IPS-20b (cell line): Measurements from ENCODE around the gene COP1.
"Not testable (repeated sequence)": the region's sequence is repeated elsewhere in the genome, so short reads cannot be mapped to it uniquely, and the experiment has no call there.

Experiments
- H3K27ac ChIP-seq: one replicate; pipeline ENCODE4 v1.5.1; 2013; ENCODE audit warnings: low read length
- H3K27me3 ChIP-seq: 2 replicates; pipeline ENCODE4 v1.6.1; 2013; ENCODE audit warnings: mild to moderate bottlenecking, low read length, inconsistent platforms; ENCODE audit not compliant: insufficient read depth
- H3K36me3 ChIP-seq: 2 replicates; pipeline ENCODE4 v1.6.1; 2013; ENCODE audit warnings: low read depth, mild to moderate bottlenecking, inconsistent platforms, low read length, moderate library complexity; ENCODE audit not compliant: insufficient read depth
- H3K4me1 ChIP-seq: 2 replicates; pipeline ENCODE4 v1.6.1; 2013; ENCODE audit warnings: mild to moderate bottlenecking, control low read depth, inconsistent platforms, low read length, moderate library complexity; ENCODE audit not compliant: insufficient read depth
- H3K4me3 ChIP-seq: 2 replicates; pipeline ENCODE4 v1.5.1; 2013; ENCODE audit warnings: mild to moderate bottlenecking, low read length, inconsistent platforms
- H3K9ac ChIP-seq: 2 replicates; pipeline ENCODE4 v1.6.1; 2013; ENCODE audit warnings: low read depth, mild to moderate bottlenecking, inconsistent platforms, low read length, moderate library complexity
- H3K9me3 ChIP-seq: 2 replicates; pipeline ENCODE4 v1.6.1; 2013; ENCODE audit warnings: mild to moderate bottlenecking, low read depth, low read length, inconsistent platforms; ENCODE audit not compliant: insufficient read depth

COP1 gene

GRCh38 chr1:176206961-176207902 lies at the start of gene COP1:
TSS of gene COP1 (minus strand) at chr1:176207286. CDS start at chr1:176206978, 308 bp downstream.
- Histone ChIP-seq H3K27ac (peak within 1 kb of the TSS; percentile 85), H3K9me3 (no peaks in the 10 kb centered on the region)

DNA sequence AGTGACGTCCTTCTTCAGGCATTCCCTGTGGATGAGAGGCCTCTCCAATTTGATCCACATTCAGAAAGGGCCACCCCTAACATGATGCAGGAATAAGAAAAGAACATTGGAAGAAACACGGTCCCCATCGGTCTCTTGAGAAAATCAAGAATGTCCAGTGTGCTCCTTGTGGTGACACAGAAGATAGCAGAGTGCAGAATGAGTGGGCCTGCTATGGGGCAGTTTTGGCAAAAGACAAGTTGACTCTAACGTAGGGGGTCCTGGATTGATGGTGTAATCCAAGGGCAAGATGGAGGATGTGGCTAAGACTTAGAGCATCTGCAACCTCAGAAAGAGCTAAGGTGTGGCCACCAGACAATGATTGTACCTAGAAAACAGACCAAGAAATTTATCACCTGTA lies 45.1 kb upstream of the COP1 start:
- H3K36me3 ChIP-seq, result no peaks in the 10 kb centered on the region
- H3K9ac ChIP-seq, result no peak overlapping the region
- no peaks in the 10 kb centered on the region for H3K9me3 ChIP-seq
- no peaks in the 10 kb centered on the region; the same call in 1 of the 2 replicates for H3K4me1 ChIP-seq
- no peak overlapping the region for H3K27ac ChIP-seq
- H3K27me3 ChIP-seq, result no peaks in the 10 kb centered on the region
- no peak overlapping the region for H3K4me3 ChIP-seq

More at GRCh38 chr1:176206961-176207902, at the start of gene COP1:
- peak within 1 kb of the TSS; percentile 68 for H3K9ac ChIP-seq
- peak within 1 kb of the TSS; percentile 81 for H3K4me3 ChIP-seq
- H3K36me3 ChIP-seq, result no peaks in the 10 kb centered on the region
- no peaks in the 10 kb centered on the region for H3K27me3 ChIP-seq
- peaks cover 8% of the 10 kb centered on the region; the same call in 1 of the 2 replicates for H3K4me1 ChIP-seq

DNA sequence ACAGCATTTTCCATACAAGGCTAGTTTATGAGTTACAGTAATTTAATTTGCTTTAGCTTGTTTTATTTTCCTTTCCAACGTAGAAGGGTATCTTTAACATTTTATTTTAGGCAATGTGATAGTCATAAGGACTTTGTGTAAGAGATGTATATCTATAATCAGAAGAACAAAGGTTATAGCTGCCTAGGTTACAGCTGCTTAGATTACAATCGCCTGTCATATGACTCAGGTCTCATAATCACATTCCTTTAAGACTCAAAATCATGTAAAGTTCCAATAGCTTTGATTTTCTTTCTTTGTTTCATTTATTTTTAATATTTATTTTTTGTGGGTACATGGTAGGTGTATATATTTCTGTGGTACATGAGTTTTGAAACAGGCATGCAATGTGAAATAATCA lies 37.8 kb upstream of the COP1 start:
- H3K27ac ChIP-seq, result no peak overlapping the region
- H3K36me3 ChIP-seq, result no peaks in the 10 kb centered on the region
- H3K9me3 ChIP-seq, result no peaks in the 10 kb centered on the region
- H3K9ac ChIP-seq, result no peak overlapping the region
- peaks cover 2% of the 10 kb centered on the region; the same call in 1 of the 2 replicates for H3K4me1 ChIP-seq
- H3K27me3 ChIP-seq, result no peaks in the 10 kb centered on the region
- H3K4me3 ChIP-seq, result no peak overlapping the region

DNA sequence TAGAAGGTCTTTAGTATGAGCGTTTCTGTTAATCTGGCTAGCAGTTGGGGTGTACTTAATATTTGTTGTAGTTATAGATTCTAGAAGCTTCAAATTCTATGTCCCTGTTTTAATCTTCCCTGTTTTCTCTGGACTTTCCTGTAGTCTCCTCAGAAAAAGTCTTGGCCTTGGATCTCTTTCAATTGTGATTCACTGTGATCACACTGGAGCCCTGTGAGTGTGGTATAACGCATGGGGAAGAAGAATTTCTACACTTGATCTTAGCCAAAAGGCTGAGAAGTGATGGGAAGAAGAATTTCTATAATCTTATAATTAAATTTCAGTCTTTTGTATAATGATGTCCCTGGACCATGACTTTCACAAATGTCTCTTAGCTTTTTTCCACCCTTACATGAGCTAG lies 36.7 kb upstream of the COP1 start:
- Histone ChIP-seq H3K4me3 (no peak overlapping the region), H3K27me3 (no peaks in the 10 kb centered on the region), H3K36me3 (no peaks in the 10 kb centered on the region), H3K4me1 (peaks cover 2% of the 10 kb centered on the region; the same call in 1 of the 2 replicates), H3K9ac (no peak overlapping the region), H3K27ac (no peak overlapping the region), H3K9me3 (no peaks in the 10 kb centered on the region)

- H3K36me3 ChIP-seq, result no peaks in the 10 kb centered on the region
- no peaks in the 10 kb centered on the region for H3K9me3 ChIP-seq
- no peak overlapping the region for H3K9ac ChIP-seq
- H3K4me3 ChIP-seq, result no peak overlapping the region
- H3K27ac ChIP-seq, result no peak overlapping the region
- H3K27me3 ChIP-seq, result no peaks in the 10 kb centered on the region
- peaks cover 2% of the 10 kb centered on the region; the same call in 1 of the 2 replicates for H3K4me1 ChIP-seq
Observed at GRCh38 chr1:176241385-176242015, 34.4 kb upstream of the COP1 start.

DNA sequence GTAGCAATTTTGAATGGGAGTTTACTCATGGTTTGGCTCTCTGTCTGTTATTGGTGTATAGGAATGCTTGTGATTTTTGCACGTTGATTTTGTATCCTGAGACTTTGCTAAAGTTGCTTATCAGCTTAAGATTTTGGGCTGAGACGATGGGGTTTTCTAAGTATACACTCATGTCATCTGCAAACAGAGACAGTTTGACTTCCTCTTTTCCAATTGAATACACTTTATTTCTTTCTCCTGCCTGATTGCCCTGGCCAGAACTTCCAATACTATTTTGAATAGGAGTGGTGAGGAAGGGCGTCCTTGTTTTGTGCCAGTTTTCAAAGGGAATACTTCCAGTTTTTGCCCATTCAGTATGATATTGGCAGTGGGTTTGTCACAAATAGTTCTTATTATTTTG lies 26.6 kb upstream of the COP1 start:
- H3K4me1 ChIP-seq, H3K36me3 ChIP-seq, H3K27me3 ChIP-seq, H3K27ac ChIP-seq, H3K4me3 ChIP-seq, H3K9ac ChIP-seq, H3K9me3 ChIP-seq: not testable (repeated sequence)

DNA sequence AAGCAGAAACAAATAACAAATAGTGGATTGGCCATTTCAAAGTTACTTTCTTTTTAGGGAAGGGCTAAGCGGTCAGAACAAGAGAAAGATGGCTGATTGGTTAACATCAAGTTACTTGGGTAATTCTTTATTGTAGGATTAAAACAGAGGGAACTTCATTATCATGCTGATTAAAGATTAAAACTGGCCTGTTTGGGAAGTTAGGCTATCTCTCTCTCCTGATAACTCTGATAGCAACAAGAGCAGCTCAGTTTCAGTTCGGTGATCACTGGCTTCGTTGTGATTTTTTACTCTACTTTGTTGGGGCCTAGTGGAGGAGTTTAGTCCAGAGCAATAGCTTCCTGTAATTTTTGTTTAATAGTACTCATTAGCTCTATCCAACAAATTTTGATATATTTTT lies 20.5 kb upstream of the COP1 start:
- H3K27ac ChIP-seq, result no peak overlapping the region
- no peak overlapping the region for H3K4me3 ChIP-seq
- no peaks in the 10 kb centered on the region for H3K27me3 ChIP-seq
- no peaks in the 10 kb centered on the region for H3K9me3 ChIP-seq
- peaks cover 10% of the 10 kb centered on the region; the same call in 1 of the 2 replicates for H3K4me1 ChIP-seq
- no peaks in the 10 kb centered on the region for H3K36me3 ChIP-seq
- no peak overlapping the region for H3K9ac ChIP-seq

GRCh38 chr1:176225911-176226310 lies 18.8 kb upstream of the COP1 start:
- Histone ChIP-seq H3K27me3 (no peaks in the 10 kb centered on the region), H3K36me3 (no peaks in the 10 kb centered on the region), H3K9me3 (no peaks in the 10 kb centered on the region), H3K27ac (no peak overlapping the region), H3K9ac (no peak overlapping the region), H3K4me3 (no peak overlapping the region), H3K4me1 (peaks cover 10% of the 10 kb centered on the region; the same call in 1 of the 2 replicates)

GRCh38 chr1:176225479-176225875 lies 18.4 kb upstream of the COP1 start:
- no peak overlapping the region for H3K27ac ChIP-seq
- no peaks in the 10 kb centered on the region for H3K36me3 ChIP-seq
- no peak overlapping the region for H3K9ac ChIP-seq
- peaks cover 10% of the 10 kb centered on the region; the same call in 1 of the 2 replicates for H3K4me1 ChIP-seq
- no peak overlapping the region for H3K4me3 ChIP-seq
- no peaks in the 10 kb centered on the region for H3K9me3 ChIP-seq
- no peaks in the 10 kb centered on the region for H3K27me3 ChIP-seq

DNA sequence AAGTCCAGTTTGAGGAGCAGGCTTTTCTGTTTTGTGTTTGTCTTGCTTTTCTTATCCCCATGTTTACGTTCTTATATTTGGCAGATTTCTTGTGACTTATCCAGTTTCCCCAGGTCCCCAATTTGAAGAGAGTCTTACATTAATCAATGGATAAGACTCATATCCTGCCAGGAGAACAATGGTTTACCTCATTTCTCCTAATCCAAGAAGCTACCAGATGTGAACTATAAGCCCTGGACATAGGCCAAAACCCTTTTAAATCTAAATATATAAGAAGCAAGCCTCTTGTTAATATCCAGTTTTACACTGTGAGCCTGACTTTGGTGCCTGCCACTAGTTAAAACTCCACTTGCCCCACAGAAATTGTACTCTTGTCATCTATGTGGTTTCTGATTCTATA lies 15.1 kb upstream of the COP1 start:
- no peak overlapping the region for H3K4me3 ChIP-seq
- H3K27ac ChIP-seq, result no peak overlapping the region
- no peak overlapping the region for H3K9ac ChIP-seq
- H3K9me3 ChIP-seq, result no peaks in the 10 kb centered on the region
- H3K36me3 ChIP-seq, result no peaks in the 10 kb centered on the region
- H3K4me1 ChIP-seq, result peaks cover 7% of the 10 kb centered on the region; the same call in 1 of the 2 replicates
- no peaks in the 10 kb centered on the region for H3K27me3 ChIP-seq

GRCh38 chr1:176220100-176220689 lies 13.1 kb upstream of the COP1 start:
- no peaks in the 10 kb centered on the region for H3K36me3 ChIP-seq
- H3K27ac ChIP-seq, result no peak overlapping the region
- H3K9ac ChIP-seq, result no peak overlapping the region
- no peaks in the 10 kb centered on the region for H3K9me3 ChIP-seq
- no peaks in the 10 kb centered on the region for H3K27me3 ChIP-seq
- H3K4me3 ChIP-seq, result no peak overlapping the region
- peaks cover 4% of the 10 kb centered on the region; the same call in 1 of the 2 replicates for H3K4me1 ChIP-seq
